OCI-LY1 (cell line): Measurements from ENCODE around the gene ELFN1.

Experiments
- CTCF ChIP-seq: fragments of 200-600 bp; sonication (generic), shearing (Covaris generic); IDR thresholded peaks from 2 replicates; pipeline ENCODE4 v1.5.1; 2017; ENCODE audit warnings: mild to moderate bottlenecking, antibody characterized with exemption, low read length, moderate library complexity, mixed read lengths
- EZH2 ChIP-seq: fragments of 200-600 bp; sonication (generic), shearing (Covaris generic); IDR thresholded peaks from 2 replicates; pipeline ENCODE4 v1.8.0; 2017; ENCODE audit warnings: borderline replicate concordance, mixed run types, mild to moderate bottlenecking, antibody characterized with exemption, low read length, moderate library complexity, mixed read lengths

GRCh38 chr7:1733908-1734730 lies 64.0 kb downstream of the ELFN1 start:
- TF ChIP-seq CTCF (no peak), EZH2 (no peak)
